ENCODE data around the gene PHACTR3.

Gene PHACTR3

GRCh38 chr20:59728722-59729430 is 124.5 kb downstream of the PHACTR3 start:
- H3K4me1 ChIP-seq (ENCODE audit: control insufficient read depth, insufficient read depth, low read length): no peaks in the 10 kb centered on the region
- no peaks in the 10 kb centered on the region for H3K36me3 ChIP-seq (ENCODE audit: control insufficient read depth, insufficient read depth, low read length)
- no peak overlapping the region for H3K9ac ChIP-seq (ENCODE audit: low read length)
- H3K4me3 ChIP-seq (ENCODE audit: low read length): no peak overlapping the region
- no peaks in the 10 kb centered on the region for H3K9me3 ChIP-seq (ENCODE audit: control insufficient read depth, low read length)
- no peaks in the 10 kb centered on the region for H3K27me3 ChIP-seq (ENCODE audit: control insufficient read depth, insufficient read depth, low read length)

GRCh38 chr20:59729506-59729905 is 125.2 kb downstream of the PHACTR3 start:
- no peaks in the 10 kb centered on the region for H3K36me3 ChIP-seq (ENCODE audit: control insufficient read depth, insufficient read depth, low read length)
- no peaks in the 10 kb centered on the region for H3K4me1 ChIP-seq (ENCODE audit: control insufficient read depth, insufficient read depth, low read length)
- no peak overlapping the region for H3K4me3 ChIP-seq (ENCODE audit: low read length)
- no peaks in the 10 kb centered on the region for H3K27me3 ChIP-seq (ENCODE audit: control insufficient read depth, insufficient read depth, low read length)
- no peak overlapping the region for H3K9ac ChIP-seq (ENCODE audit: low read length)
- H3K9me3 ChIP-seq (ENCODE audit: control insufficient read depth, low read length): no peaks in the 10 kb centered on the region

- H3K9ac ChIP-seq (ENCODE audit: low read length): no peak overlapping the region
- H3K9me3 ChIP-seq (ENCODE audit: control insufficient read depth, low read length): no peaks in the 10 kb centered on the region
- H3K4me1 ChIP-seq (ENCODE audit: control insufficient read depth, insufficient read depth, low read length): no peaks in the 10 kb centered on the region
- H3K36me3 ChIP-seq (ENCODE audit: control insufficient read depth, insufficient read depth, low read length): no peaks in the 10 kb centered on the region
- no peak overlapping the region for H3K4me3 ChIP-seq (ENCODE audit: low read length)
- H3K27me3 ChIP-seq (ENCODE audit: control insufficient read depth, insufficient read depth, low read length): no peaks in the 10 kb centered on the region
These were observed 126.4 kb downstream of the PHACTR3 start for GRCh38 chr20:59730722-59731121.

GRCh38 chr20:59731376-59731775 is 127.0 kb downstream of the PHACTR3 start:
- H3K9me3 ChIP-seq (ENCODE audit: control insufficient read depth, low read length): no peaks in the 10 kb centered on the region
- H3K36me3 ChIP-seq (ENCODE audit: control insufficient read depth, insufficient read depth, low read length): no peaks in the 10 kb centered on the region
- H3K9ac ChIP-seq (ENCODE audit: low read length): no peak overlapping the region
- no peaks in the 10 kb centered on the region for H3K27me3 ChIP-seq (ENCODE audit: control insufficient read depth, insufficient read depth, low read length)
- no peaks in the 10 kb centered on the region for H3K4me1 ChIP-seq (ENCODE audit: control insufficient read depth, insufficient read depth, low read length)
- H3K4me3 ChIP-seq (ENCODE audit: low read length): no peak overlapping the region

- H3K27me3 ChIP-seq (ENCODE audit: control insufficient read depth, insufficient read depth, low read length): no peaks in the 10 kb centered on the region
- H3K9me3 ChIP-seq (ENCODE audit: control insufficient read depth, low read length): no peaks in the 10 kb centered on the region
- no peaks in the 10 kb centered on the region for H3K36me3 ChIP-seq (ENCODE audit: control insufficient read depth, insufficient read depth, low read length)
- no peak overlapping the region for H3K9ac ChIP-seq (ENCODE audit: low read length)
- H3K4me3 ChIP-seq (ENCODE audit: low read length): no peak overlapping the region
- no peaks in the 10 kb centered on the region for H3K4me1 ChIP-seq (ENCODE audit: control insufficient read depth, insufficient read depth, low read length)
These were observed 129.0 kb downstream of the PHACTR3 start for GRCh38 chr20:59733351-59733750.

GRCh38 chr20:59735486-59735885 is 131.1 kb downstream of the PHACTR3 start:
- Histone ChIP-seq H3K36me3 (ENCODE audit: control insufficient read depth, insufficient read depth, low read length) (no peaks in the 10 kb centered on the region), H3K4me1 (ENCODE audit: control insufficient read depth, insufficient read depth, low read length) (no peaks in the 10 kb centered on the region), H3K4me3 (ENCODE audit: low read length) (no peak overlapping the region), H3K27me3 (ENCODE audit: control insufficient read depth, insufficient read depth, low read length) (no peaks in the 10 kb centered on the region), H3K9ac (ENCODE audit: low read length) (no peak overlapping the region), H3K9me3 (ENCODE audit: control insufficient read depth, low read length) (no peaks in the 10 kb centered on the region)

GRCh38 chr20:59735917-59736316 is 131.6 kb downstream of the PHACTR3 start:
- H3K4me1 ChIP-seq (ENCODE audit: control insufficient read depth, insufficient read depth, low read length): no peaks in the 10 kb centered on the region
- H3K9ac ChIP-seq (ENCODE audit: low read length): no peak overlapping the region

GRCh38 chr20:59736366-59736765 is 132.0 kb downstream of the PHACTR3 start:
- no peak overlapping the region for H3K4me3 ChIP-seq (ENCODE audit: low read length)
- no peaks in the 10 kb centered on the region for H3K27me3 ChIP-seq (ENCODE audit: control insufficient read depth, insufficient read depth, low read length)
- no peaks in the 10 kb centered on the region for H3K9me3 ChIP-seq (ENCODE audit: control insufficient read depth, low read length)
- no peak overlapping the region for H3K9ac ChIP-seq (ENCODE audit: low read length)
- no peaks in the 10 kb centered on the region for H3K4me1 ChIP-seq (ENCODE audit: control insufficient read depth, insufficient read depth, low read length)
- H3K36me3 ChIP-seq (ENCODE audit: control insufficient read depth, insufficient read depth, low read length): no peaks in the 10 kb centered on the region

More at GRCh38 chr20:59735917-59736316, 131.6 kb downstream of the PHACTR3 start:
- Histone ChIP-seq H3K4me3 (ENCODE audit: low read length) (no peak overlapping the region), H3K27me3 (ENCODE audit: control insufficient read depth, insufficient read depth, low read length) (no peaks in the 10 kb centered on the region), H3K36me3 (ENCODE audit: control insufficient read depth, insufficient read depth, low read length) (no peaks in the 10 kb centered on the region), H3K9me3 (ENCODE audit: control insufficient read depth, low read length) (no peaks in the 10 kb centered on the region)

GRCh38 chr20:59737073-59737666 is 132.8 kb downstream of the PHACTR3 start:
- Histone ChIP-seq H3K9ac (ENCODE audit: low read length) (no peak overlapping the region), H3K9me3 (ENCODE audit: control insufficient read depth, low read length) (no peaks in the 10 kb centered on the region), H3K27me3 (ENCODE audit: control insufficient read depth, insufficient read depth, low read length) (peaks cover 1% of the 10 kb centered on the region), H3K4me1 (ENCODE audit: control insufficient read depth, insufficient read depth, low read length) (no peaks in the 10 kb centered on the region), H3K36me3 (ENCODE audit: control insufficient read depth, insufficient read depth, low read length) (no peaks in the 10 kb centered on the region), H3K4me3 (ENCODE audit: low read length) (no peak overlapping the region)

GRCh38 chr20:59737816-59738215 is 133.5 kb downstream of the PHACTR3 start:
- Histone ChIP-seq H3K9ac (ENCODE audit: low read length) (no peak overlapping the region), H3K4me3 (ENCODE audit: low read length) (no peak overlapping the region), H3K9me3 (ENCODE audit: control insufficient read depth, low read length) (no peaks in the 10 kb centered on the region), H3K36me3 (ENCODE audit: control insufficient read depth, insufficient read depth, low read length) (no peaks in the 10 kb centered on the region), H3K27me3 (ENCODE audit: control insufficient read depth, insufficient read depth, low read length) (peaks cover 2% of the 10 kb centered on the region), H3K4me1 (ENCODE audit: control insufficient read depth, insufficient read depth, low read length) (no peaks in the 10 kb centered on the region)

GRCh38 chr20:59738851-59739250 is 134.5 kb downstream of the PHACTR3 start:
- Histone ChIP-seq H3K4me1 (ENCODE audit: control insufficient read depth, insufficient read depth, low read length) (no peaks in the 10 kb centered on the region), H3K9ac (ENCODE audit: low read length) (no peak overlapping the region), H3K4me3 (ENCODE audit: low read length) (no peak overlapping the region), H3K27me3 (ENCODE audit: control insufficient read depth, insufficient read depth, low read length) (peaks cover 2% of the 10 kb centered on the region), H3K9me3 (ENCODE audit: control insufficient read depth, low read length) (no peaks in the 10 kb centered on the region), H3K36me3 (ENCODE audit: control insufficient read depth, insufficient read depth, low read length) (no peaks in the 10 kb centered on the region)

GRCh38 chr20:59740621-59741020 is 136.3 kb downstream of the PHACTR3 start:
- Histone ChIP-seq H3K9me3 (ENCODE audit: control insufficient read depth, low read length) (no peaks in the 10 kb centered on the region), H3K4me1 (ENCODE audit: control insufficient read depth, insufficient read depth, low read length) (no peaks in the 10 kb centered on the region), H3K27me3 (ENCODE audit: control insufficient read depth, insufficient read depth, low read length) (peaks cover 2% of the 10 kb centered on the region), H3K4me3 (ENCODE audit: low read length) (no peak overlapping the region), H3K9ac (ENCODE audit: low read length) (no peak overlapping the region), H3K36me3 (ENCODE audit: control insufficient read depth, insufficient read depth, low read length) (no peaks in the 10 kb centered on the region)

Measured in mucosa of stomach (tissue), 1 donor.